Fibroblast of skin of abdomen (primary cell): ENCODE measurements around the gene ORC2. TPM values are rescaled to one million over a fixed set of nuclear protein-coding genes. Genes with fewer than 3 reads are reported as not detected.
"Not testable (repeated sequence)": the region's sequence is repeated elsewhere in the genome, so short reads cannot be mapped to it uniquely, and the experiment has no call there.

Experiments
- DNase-seq: peaks from one replicate; pipeline ENCODE4 v3.0.0-alpha.2; 2013
- polyA plus RNA-seq, 2 experiments: library from polyadenylated mRNA; unstranded; fragments of 120-200 nt; gene quantifications; one replicate each; pipeline ENCODE4 v1.2.1, GENCODE V29; 2013; ENCODE audit not compliant: insufficient read length in 2 of 2

ORC2 gene
- polyA plus RNA-seq (2013, experiment 1 of 2; ENCODE audit: insufficient read length) = 14.1 TPM
- polyA plus RNA-seq (2013, experiment 2 of 2; ENCODE audit: insufficient read length) = 16.6 TPM

DNA sequence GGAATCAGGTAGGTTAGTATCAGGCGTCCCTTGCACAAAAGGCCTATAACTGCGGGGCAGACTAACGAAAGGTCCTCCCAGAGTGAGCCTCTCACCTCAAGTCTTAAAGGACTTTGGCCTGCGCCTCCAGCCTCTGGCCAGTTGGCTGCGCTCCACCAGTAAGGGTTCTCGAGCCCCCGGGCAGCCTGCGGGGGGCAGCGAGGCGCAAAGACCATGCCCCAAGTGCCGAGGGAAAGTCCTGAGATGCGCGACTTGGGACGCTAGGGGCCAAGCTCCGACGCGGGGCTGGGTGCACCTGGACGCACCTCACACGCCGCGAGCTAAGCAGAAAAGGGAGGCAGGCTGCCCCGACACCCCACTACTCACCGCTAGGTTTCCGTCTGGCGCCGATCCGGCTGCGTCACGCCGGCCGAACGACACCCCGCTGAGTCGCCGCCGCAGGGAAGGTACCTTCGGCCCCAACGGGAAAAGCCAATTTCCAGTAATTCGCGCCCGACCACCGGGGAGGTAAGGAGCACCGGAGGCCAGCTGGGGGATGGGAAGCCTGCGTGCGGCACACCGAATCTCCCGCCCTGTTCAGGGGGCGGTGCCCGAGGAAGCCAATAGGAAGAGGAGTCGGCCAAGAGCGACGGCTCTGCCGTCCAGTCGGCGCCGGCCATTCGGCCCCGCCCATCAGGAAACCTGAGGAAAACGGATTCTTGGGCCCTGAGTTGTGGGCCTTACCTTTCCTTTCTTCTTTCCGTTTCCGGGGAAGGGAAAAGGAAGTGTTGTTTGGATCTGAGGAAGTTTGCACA lies at the start of gene ORC2:
ORC2 (minus strand) TSS at position 537 of the 794 bp plus-strand sequence. CDS start 5,537 bp downstream, outside the sequence.
- DNase-seq = peak; percentile 93

DNA sequence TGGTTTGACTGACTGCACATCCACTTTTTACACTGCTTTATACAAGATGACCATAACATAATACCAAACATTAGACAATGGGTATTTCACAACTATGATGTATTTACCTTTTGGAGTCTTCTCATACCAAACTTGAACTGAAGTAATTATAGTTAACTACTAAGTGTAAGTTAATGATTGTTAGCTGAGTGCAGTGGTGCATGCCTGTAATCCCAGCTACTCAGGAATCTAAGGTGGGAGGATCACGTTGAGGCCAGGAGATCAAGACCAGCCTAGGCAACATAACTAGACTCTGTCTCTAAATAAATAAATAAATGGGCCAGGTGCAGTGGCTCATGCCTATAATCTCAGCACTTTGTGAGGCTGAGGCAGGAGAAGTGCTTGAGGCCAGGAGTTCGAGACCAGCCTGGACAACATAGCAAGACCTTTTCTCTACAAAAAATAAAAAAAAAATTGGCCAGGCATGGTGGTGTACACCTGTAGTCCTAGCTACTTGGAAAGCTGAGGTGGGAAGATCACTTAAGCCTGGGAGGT lies 44.9 kb upstream of the ORC2 start:
- no peak for DNase-seq

DNA sequence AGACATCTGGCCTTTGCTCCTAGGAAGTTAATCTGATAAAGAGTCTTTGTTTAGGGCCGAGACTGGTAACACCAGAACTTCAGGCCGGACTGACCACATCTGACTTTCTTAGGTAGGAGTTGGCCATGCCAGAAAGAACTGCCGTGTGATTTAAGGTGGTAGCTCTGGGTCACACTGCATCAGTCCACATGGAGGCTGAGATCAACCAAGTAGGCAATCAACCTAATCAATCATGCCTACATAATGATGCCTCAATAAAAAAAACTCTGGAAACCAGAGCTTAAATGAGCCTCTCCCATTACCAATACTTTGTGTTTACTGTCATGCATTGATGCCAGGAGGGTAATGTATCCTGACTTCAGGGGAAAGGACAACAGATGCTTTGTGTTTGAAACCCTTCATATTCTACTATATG lies 44.1 kb upstream of the ORC2 start:
- DNase-seq = no peak

DNA sequence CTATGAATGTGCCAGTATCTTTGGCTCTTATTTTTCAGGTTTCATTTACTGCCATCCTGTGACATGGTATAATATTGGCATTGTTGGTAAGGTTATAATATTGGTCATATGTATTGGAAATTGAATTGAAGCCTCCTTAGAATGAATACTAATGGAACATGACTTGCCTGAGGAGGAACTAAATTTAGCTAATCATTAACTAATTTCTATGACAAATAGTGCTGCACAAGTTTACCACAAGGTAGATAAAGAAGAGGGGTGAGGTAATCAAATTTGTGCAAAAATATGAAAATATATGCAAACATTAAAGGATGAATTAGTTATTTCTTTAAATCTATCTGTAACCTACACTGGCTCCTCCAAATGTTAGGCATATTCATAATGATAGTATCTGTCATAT lies 43.2 kb upstream of the ORC2 start:
- DNase-seq = no peak

DNA sequence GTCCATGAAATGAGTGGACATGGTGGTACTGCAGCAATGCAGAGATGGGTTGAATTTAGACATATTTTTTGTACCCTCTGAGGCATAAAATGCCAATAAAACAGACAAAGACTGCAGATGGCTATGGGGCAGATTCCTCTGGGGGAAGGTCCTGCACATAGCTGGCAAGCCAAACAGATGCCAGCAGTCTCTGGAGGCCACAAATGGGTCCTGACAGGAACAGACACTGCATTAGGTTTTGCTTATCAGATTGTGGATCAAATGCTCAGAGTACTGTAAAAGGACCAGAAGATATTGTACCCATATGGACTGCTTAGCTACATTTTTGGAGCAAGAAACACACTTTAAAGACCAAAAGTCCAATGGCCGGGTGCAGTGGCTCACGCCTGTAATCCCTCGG lies 40.9 kb upstream of the ORC2 start:
- DNase-seq = no peak

DNA sequence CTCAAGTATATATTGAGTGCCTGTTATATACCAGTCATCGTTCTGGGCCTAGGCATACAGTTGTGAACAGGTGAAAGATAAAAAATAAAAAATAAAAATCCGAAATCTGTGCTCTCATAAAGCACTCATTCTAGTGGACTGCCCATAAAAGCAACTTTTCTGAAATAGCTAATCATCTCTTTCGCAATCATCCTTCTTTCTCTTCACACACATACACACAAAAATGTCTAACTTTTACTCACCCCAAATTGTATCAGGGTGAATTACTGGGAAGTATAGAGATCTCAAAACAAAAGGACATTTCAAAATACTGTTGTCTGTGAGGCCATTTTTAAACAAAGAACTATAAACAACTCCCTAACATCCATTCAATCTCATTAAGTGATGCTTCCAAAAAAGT lies 29.6 kb upstream of the ORC2 start:
- DNase-seq = peak; percentile 22

DNA sequence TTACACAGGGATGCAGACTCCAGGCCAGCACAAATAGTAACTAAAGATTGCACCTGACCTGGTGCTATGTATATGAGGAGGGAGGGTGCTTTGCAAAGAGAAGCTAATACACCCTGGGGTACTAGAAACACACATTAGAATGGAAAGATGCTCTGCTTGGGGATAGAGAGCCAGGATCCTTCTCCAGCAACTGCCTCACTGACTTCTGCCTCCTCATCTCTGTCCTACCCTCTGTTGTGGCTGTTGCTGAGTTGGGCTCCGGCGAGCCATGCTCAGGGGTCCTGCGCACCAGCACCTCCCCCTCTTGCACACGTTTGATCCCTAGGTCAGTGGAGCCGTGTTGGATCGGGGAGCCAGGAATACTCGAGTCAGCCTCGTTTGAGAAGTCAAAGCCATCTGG lies 23.7 kb upstream of the ORC2 start:
- no peak for DNase-seq

DNA sequence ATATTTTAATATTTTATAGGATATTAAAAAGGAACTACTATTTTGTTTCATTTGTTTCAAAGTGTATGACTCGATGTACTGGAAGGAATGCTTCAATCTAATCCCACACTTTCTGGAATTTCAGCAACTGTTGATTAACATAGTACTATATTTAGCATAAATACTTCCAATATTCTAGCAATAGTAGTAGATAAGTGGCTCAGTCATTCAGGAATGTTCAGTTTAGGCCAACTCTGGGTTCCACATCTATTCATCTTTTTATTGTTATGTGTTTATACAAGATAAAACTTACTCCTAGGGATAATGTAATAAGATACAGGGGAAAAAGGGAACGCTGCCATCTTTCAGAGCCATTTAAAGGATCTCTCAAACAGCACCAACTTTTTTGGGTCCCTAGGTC lies 22.3 kb upstream of the ORC2 start:
- peak; percentile 61 for DNase-seq

DNA sequence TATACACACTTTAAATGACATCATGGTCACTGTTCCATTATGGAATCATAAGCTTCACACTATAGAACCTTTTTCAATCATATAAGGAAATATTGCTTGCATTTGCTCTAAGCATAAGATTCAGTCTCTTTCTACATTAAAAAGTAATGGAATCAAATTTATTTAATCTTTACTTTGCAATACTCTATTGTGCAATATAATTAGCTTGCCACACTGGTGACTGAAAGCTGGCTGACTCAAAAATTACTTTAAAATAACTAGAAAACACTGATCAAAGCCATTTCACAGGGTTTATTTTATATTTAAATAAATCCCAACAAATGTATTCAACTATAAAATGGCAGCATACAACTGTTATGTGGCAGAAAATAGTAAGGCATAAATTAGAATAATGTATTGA lies 13.2 kb upstream of the ORC2 start:
- no peak for DNase-seq

DNA sequence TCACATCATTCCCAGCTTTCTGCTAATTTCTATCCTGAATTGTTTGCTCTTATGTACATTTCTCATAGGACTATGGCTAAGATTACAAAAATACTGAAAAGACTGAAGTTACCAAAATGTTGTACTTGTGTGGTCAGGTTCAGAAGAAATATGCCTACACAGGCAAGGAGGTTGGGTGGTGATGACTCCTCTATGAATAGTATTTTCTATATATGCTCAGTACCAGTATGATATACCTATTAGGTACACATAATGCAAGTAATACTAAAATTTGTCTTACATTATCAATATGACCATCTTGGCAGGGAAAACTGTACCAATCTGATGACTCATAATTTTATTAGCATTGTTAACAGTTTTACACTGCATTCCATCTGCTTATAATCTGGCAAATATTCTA lies 12.2 kb upstream of the ORC2 start:
- no peak for DNase-seq

DNA sequence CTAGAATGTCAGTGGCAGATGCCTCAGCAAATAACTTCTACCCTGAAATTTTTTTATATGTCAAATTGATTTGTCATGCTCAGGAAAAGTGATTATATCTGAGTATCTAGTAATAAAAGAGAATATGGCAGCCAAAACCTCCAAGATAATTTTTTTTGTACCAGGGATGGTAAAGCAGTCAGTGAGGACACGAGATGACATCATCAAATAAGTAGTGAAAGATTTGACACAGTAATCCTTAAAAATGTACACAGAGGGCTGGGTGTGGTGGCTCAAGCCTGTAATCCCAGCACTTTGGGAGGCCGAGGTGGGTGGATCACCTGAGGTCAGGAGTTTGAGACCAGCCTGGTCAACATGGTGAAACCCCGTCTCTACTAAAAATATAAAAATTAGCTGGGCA lies 6.6 kb upstream of the ORC2 start:
- DNase-seq = not testable (repeated sequence)

DNA sequence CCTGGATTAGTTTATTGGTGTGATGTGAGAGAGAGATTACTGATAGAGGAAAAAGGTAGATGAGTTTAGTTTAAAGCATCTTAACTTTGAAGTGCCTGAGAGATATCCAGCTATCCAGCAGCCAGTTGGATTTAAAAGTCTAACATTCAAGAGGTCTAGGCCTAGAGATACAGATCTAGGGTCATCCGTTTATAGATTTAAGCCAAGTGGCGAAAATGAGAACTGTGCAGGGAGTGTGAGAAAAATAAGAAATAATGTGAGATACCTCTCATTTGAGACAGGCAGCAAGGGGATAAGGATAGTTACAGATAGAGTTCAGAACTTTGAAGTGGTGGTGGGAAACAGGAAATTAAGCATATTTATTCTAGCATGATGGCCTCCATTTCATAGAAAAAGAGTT lies 5.3 kb upstream of the ORC2 start:
- DNase-seq = no peak

DNA sequence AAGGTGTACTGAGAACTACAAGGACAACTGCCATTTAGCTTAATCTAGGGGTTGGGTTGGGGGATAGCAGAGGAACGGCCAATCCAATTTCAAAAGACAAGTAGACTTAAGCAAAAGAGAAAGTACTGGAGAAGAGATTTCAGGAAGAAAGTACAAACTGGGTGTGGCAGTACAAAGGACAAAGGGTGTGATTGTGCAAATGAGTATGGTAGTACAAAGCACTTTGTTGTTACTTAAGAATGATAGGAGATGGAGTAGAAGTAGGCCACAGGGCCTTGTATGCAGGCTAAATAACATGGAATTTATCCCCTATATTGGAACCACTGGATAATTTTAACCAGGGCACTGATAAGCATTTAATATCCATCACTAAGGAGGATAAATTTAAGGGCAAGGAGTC lies 4.7 kb upstream of the ORC2 start:
- DNase-seq = no peak

DNA sequence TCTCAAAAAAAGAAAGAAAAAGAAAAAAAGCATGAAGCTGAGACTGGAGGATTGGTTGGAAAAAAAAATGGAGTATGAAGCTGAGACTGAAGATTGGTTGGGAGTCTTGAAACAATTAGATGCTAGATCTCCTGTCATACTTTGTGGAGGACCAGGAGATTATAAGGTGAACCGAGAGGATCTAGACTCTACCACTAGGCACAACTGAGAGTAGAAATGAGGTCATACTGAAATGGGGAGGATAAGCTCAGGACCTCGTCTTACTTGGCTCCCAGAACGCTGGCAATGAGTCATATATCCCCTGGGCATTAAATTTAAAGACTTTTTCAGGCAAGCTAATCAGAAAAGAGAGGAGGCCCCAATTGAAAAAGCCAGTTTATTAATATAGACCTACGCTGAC lies 3.3 kb upstream of the ORC2 start:
- DNase-seq = peak; percentile 71

DNA sequence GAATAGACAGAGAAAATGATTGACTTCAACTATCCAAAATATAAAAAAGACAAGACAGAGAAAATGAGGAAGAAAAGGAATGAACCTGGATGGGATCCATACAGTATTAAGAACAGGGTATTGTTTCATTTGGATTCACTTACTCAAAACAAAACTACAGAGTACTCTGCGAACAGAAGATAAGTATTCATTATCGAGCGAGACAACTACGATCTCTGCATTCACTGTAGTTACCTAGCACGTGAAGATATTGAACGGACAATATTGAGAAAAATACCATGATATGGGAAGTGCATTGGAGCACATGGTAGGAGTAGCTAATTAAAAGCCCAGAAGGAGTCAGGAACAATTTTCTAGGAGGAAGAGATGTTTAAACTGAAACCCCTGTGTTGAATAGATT lies 1.0 kb upstream of the ORC2 start:
- DNase-seq = no peak

DNA sequence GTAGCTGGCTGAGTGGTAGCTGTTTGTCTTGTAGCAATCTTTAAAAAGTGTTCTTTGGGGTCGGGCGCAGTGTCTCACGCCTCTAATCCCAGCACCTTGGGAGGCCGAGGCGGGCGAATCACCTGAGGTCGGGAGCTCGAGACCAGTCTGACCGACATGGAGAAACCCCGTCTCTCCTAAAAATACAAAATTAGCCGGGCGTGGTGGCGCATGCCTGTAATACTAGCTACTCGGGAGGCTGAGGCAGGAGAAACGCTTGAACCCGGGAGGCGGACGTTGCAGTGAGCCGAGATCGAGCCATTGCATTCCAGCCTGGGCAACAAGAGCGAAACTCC lies 425 bp upstream of the ORC2 start:
- not testable (repeated sequence) for DNase-seq

DNA sequence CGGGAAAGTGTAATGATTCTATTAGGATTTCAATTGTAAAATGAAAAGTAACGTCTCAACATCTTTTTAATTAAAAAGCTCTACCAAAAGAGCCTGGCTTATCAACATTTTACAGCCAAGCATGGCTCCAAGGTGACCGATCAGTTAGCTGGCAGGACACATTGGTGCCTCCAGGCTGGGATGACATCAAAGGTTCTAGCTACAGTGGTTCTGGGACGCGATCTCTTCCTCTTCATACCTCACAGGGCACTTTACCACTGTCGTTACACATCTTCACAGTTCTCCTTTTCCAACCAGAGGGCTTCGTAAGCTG lies 693 bp downstream of the ORC2 start:
- DNase-seq = no peak

DNA sequence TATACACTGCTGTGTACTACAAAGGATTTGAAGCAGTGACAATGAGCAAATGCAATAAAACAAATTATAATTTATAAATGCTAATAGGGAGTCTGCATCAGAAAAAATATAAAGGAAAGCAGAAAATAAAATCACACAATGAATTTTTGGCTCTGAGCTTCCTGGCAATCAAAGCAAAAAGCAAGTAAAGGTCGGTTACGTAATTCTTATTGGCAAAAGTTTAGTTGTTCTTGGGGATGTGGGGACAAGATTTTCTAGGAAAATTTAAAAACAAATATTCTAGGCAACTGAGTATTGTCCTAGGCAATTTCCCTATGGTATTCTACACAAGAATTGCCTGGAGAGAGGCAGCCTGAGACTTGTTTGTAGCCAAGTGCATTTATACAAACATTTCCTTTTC lies 1.8 kb downstream of the ORC2 start:
- no peak for DNase-seq

DNA sequence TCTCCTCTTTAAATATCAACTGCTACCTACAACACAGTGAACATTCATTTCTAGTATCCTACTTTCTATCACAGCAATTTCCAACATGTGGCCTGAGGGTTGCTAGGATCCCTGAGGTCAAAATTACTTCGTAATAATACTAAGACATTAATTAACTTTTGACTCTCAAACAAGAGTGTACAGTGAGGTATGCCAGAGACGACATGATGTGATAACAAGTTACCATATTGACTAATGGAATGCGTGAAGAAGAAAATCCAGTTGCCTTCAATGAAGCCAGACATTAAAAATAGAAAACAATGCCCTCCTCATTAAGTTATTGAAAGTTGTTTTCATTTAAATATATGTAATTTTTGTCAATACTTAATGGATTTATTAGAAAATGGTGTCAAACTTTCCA lies 13.1 kb downstream of the ORC2 start:
- no peak for DNase-seq

DNA sequence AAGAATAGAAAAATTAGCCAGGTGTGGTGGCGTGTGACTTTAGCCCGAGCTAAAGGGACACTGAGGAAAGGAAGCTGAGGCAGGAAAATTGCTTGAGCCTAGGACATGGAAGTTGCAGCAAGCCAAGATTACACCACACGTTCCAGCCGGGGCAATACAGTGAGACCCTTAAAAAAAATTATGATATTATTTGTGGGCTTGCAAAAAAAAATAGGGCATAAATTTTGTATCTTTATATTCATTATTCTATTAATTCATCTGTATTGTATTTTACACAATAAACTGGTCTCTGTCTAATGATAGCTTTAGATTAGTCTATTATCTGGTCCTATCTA lies 18.1 kb downstream of the ORC2 start:
- no peak for DNase-seq

DNA sequence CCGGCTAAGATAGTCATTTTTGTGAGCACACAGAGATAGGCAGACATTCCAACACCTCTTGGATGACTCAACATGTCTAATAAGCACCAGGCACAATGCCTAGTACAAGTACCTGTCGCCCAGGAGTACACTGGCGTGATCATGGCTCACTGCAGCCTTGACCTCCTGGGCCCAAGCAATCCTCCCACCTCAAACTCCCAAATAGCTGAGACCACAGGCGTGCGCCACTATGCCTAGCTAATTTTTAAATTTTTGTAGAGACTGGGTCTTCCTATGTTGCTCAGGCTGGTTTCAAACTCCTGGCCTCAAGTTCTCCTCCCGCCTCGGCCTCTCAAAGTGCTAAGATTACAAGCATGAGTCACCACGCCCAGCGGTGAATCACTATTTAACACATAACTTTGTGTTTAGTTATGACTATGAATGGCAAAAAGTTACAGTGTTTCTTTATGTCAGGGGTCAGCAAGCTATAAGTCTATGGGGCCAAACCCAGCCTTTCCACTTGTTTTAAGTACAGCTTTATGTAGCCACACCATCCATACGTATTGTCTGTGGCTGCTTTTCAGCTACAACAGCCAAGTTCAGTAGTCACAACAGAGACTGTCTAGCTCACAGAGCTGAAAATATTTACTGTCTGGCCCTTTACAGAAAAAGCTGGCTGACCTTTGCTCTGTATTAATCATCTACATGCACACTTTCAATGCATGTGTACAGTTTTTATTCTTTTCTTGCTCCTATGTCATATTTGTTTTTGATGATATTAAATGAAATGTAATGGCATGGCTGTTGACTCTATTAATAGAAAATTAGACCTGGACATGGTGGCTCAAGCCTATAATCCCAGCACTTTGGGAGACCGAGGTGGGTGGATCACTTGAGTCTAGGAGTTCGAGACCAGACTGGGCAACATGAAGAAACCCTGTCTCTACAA lies 18.7 kb downstream of the ORC2 start:
- peak; percentile 90 for DNase-seq

DNA sequence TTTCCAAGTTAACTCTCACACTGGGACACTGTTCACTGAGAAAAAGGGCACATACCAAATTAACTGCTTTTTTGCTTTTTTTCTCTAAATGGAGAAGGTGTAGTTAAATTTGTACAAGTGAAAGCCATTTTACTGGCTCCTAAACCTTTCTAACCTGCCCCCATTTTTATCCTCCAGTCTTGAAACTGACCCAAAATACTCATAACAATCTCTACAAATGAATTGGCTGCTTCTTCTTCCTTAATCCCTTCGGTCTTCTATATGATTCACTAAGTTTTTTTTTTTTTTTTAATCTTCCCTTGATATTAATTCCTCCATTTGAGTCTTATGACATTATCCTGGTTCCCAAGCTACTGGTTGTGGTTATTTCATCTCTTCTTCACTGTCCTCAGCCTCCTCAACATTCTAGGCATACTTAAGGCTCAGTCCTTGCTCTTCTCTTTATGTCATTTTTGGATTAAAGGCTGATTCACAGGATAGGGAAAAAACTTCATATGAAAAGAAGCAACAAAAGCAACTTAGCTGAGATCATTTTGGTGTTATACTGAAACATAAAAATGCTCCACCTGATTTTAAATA lies 19.8 kb downstream of the ORC2 start:
- DNase-seq = peak; percentile 9

DNA sequence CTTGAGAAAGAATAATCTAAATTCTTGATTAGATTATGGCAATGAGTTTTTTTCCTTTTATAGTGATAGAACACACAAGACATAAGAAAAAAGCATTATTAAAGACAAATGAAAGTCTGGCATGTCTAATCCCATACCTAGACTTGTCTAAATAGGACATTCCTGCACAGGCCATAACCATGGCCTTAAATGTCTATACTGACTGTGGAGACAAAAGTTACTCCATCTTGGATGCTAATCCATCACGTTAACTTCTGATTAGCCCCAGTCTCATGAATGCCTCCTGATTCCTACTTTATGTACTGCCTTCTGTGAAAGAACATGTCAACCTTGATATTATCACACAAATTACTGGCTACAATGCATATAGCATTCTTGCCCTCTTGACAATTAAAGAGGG lies 23.6 kb downstream of the ORC2 start:
- DNase-seq = no peak
